ENCODE data around the gene C19orf38.
"Not testable (repeated sequence)": the region's sequence is repeated elsewhere in the genome, so short reads cannot be mapped to it uniquely, and the experiment has no call there.

C19orf38 gene

GRCh38 chr19:10852098-10852800 is 4.0 kb downstream of the C19orf38 start:
- DNase-seq: no peak

DNA sequence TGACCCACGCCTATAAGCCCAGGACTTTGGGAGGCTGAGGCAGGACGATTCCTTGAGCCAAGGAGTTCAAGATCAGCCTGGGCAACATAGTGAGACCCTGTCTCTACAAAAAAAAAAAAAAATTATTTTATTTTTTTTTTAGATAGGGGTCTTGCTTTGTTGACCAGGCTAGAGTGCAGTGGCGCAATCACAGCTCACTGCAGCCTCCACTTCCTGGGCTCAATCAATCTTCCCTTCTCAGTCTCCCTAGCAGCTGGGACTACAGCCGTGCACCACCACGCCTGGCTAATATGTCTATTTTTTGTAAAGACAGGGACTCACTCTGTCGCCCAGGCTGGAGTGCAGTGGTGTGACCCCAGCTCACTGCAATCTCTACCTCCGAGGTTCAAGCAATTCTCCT is 4.7 kb downstream of the C19orf38 start:
- no peak for DNase-seq

- DNase-seq: no peak
These were observed 6.3 kb downstream of the C19orf38 start for GRCh38 chr19:10854350-10855089.

GRCh38 chr19:10855879-10856522 is 7.8 kb downstream of the C19orf38 start:
- DNase-seq: no peak

- DNase-seq: not testable (repeated sequence)
These were observed 8.7 kb downstream of the C19orf38 start for GRCh38 chr19:10856899-10857298.

- DNase-seq: no peak
These were observed 10.1 kb downstream of the C19orf38 start for GRCh38 chr19:10858204-10858828.

- DNase-seq: no peak
These were observed 13.0 kb downstream of the C19orf38 start for GRCh38 chr19:10861103-10861651.

DNA sequence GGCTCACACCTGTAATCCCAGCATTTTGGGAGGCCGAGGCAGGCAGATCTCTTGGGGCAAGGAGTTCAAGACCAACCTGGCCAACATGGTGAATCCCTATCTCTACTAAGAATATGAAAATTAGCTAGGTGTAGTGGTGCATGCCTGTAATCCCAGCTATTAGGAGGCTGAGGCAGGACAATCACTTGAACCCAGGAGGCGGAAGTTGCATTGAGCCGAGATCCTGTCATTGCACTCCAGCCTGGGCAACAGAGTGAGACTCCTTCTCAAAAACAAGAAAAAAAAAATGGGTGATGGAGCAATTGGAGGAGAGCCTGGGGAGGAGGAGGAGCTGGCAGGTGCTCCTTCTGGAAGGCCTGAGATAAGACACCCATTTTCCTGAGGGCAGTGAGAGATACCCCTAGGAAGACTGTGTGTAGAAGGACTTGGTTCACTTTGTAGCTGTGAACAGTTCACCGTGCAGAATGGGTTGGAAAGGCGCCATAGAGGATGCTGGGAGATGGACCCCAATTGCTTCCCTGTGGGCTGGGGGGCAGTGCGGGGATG is 14.4 kb downstream of the C19orf38 start:
- no peak for DNase-seq

- no peak for DNase-seq
These were observed 15.0 kb downstream of the C19orf38 start for GRCh38 chr19:10863107-10863717.

- DNase-seq: peak; percentile 81
These were observed 16.3 kb downstream of the C19orf38 start for GRCh38 chr19:10864538-10864899.

DNA sequence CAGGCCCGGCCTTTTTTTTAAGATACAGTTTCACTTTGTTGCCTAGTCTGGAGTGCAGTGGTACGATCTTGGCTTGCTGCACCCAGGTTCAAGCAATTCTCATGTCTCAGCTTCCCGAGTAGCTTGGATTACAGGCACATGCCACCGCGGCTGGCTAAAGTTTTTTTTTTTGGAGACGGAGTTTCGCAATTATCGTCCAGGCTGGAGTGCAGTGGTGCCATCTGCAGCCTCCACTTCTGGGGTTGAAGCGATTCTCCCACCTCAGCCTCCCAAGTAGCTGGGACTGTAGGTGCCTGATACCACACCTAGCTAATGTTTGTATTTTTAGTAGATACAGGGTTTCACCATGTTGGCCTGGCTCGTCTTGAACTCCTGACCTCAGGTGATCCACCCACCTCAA is 18.3 kb downstream of the C19orf38 start:
- DNase-seq: no peak

DNA sequence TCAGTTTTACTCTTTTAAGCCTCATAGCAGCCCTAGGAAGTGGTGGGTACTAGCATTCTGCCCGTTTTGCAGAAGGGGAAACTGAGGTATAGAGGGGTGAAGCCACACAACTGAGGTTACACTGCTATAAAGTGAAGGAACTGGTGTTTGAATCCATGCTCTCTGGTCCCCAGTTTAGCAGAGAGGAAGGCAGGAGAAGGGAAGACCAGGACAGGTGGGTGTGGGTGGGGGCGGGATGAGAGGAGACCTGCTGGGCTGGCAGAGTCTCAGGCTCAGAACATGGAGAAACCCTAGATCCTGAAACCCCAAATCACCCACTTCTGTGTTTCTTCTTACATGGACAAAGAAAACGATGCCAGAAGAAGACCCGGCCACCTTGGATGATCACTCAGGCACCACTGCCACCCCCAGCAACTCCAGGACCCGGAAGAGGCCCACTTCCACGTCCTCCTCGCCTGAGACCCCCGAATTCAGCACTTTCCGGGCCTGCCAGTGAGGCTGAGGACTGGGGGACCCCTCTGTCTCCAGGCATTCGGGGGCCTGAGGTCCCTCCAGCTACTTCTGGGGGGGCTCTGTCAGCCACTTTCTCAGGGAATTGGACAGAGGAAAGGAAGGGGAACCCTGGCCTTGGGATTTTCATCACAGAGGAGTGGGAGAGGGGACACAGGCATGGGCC is 20.8 kb downstream of the C19orf38 start:
- no peak for DNase-seq

GRCh38 chr19:10869872-10870311 is 21.7 kb downstream of the C19orf38 start:
- not testable (repeated sequence) for DNase-seq

DNA sequence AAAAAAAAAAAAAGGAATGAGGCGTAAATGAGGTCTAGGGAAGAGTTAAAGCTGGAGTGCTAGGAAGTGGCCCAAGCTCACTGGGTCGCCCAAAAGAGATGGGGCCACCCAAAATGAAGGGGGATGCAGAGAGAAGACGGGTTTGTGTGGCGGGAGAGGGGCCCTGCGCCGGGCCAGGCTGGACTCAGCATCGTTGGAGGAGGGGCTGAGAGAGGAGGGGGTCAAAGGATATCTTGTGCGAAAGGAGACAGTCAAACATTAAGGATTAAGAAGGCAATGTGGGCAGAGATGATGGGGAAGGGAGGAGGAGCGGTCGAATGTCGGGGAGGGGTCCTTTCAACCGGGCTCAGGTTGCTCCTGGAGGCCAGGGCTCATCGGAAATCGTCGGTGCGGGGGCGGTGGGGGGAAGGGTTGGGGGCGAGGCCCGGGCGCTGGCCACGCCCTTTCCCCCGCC is 22.3 kb downstream of the C19orf38 start:
- DNase-seq: no peak

DNA sequence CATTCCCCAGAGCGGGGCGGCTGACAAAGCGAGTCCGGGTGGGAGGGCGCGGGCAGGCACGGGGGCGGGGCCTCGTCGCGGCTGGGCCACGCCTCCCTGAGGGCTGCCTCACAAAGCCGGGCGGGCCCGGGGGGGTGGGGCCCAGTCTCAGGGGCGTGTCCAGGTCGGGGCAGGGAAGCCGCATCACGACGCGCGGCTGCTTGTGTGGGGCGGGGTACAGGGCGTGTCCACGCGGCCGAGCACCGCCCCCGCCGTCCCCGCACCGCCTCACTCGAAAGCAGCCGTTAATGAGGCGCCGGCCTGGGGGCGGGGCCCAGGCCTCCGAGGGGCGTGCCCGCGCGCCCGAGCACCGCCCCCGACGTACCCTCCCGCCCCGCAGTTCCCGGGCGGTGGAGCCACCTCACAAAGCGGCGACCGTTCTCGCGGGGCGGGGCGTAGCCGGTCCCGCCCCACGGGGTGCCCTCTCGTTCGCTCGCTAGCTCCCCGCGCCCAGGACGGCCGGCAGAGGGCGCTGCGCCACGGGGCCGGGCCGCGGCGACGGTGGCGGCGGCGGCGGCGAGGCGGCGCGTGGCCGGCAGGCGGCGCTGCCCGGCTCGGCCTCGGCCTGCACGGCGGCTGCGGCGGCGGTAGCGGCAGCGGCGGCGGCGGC is 22.9 kb downstream of the C19orf38 start, which contains the start of gene CARM1:
Gene CARM1 (plus strand): TSS at position 599 of the 649 bp plus-strand sequence. CDS start 150 bp downstream, outside the sequence.
- peak; percentile 99 for DNase-seq

- DNase-seq: peak; percentile 23
These were observed 23.7 kb downstream of the C19orf38 start for GRCh38 chr19:10871711-10872545.

GRCh38 chr19:10872546-10873107 is 24.4 kb downstream of the C19orf38 start:
- no peak for DNase-seq

GRCh38 chr19:10874024-10874423 is 25.8 kb downstream of the C19orf38 start:
- DNase-seq: no peak

- DNase-seq: peak; percentile 46
These were observed 28.4 kb downstream of the C19orf38 start for GRCh38 chr19:10876459-10877240.

Data from midbrain (tissue), 1 donor.